ENCODE data around the gene SPATA31C1.
"Not testable (repeated sequence)": the region's sequence is repeated elsewhere in the genome, so short reads cannot be mapped to it uniquely, and the experiment has no call there.

The SPATA31C1 gene

GRCh38 chr9:87937918-87938317 lies 20.2 kb downstream of the SPATA31C1 start:
- DNase-seq (ENCODE audit: low read depth in 2 of 2, low spot score in 1 of 2): not testable (repeated sequence)

GRCh38 chr9:87938336-87938735 lies 20.6 kb downstream of the SPATA31C1 start:
- DNase-seq (ENCODE audit: low read depth in 2 of 2, low spot score in 1 of 2): not testable (repeated sequence)

- DNase-seq (ENCODE audit: low read depth in 2 of 2, low spot score in 1 of 2): not testable (repeated sequence)
Observed at GRCh38 chr9:87939096-87939495, 21.3 kb downstream of the SPATA31C1 start.

GRCh38 chr9:87944096-87944495 lies 26.3 kb downstream of the SPATA31C1 start:
- no peak for DNase-seq (ENCODE audit: low read depth in 2 of 2, low spot score in 1 of 2)

GRCh38 chr9:87944682-87945081 lies 26.9 kb downstream of the SPATA31C1 start:
- DNase-seq (ENCODE audit: low read depth in 2 of 2, low spot score in 1 of 2): no peak

GRCh38 chr9:87950296-87950695 lies 32.5 kb downstream of the SPATA31C1 start:
- DNase-seq (ENCODE audit: low read depth in 2 of 2, low spot score in 1 of 2): no peak

- no peak for DNase-seq (ENCODE audit: low read depth in 2 of 2, low spot score in 1 of 2)
Observed at GRCh38 chr9:87950765-87951488, 33.2 kb downstream of the SPATA31C1 start.

- no peak for DNase-seq (ENCODE audit: low read depth in 2 of 2, low spot score in 1 of 2)
Observed at GRCh38 chr9:87954230-87954629, 36.5 kb downstream of the SPATA31C1 start.

GRCh38 chr9:87957839-87958238 lies 40.1 kb downstream of the SPATA31C1 start:
- no peak for DNase-seq (ENCODE audit: low read depth in 2 of 2, low spot score in 1 of 2)

GRCh38 chr9:87958591-87958990 lies 40.8 kb downstream of the SPATA31C1 start:
- DNase-seq (ENCODE audit: low read depth in 2 of 2, low spot score in 1 of 2): no peak

GRCh38 chr9:87959916-87960581 lies 42.3 kb downstream of the SPATA31C1 start:
- DNase-seq (ENCODE audit: low read depth in 2 of 2, low spot score in 1 of 2): no peak

- no peak for DNase-seq (ENCODE audit: low read depth in 2 of 2, low spot score in 1 of 2)
Observed at GRCh38 chr9:87963770-87964169, 46.0 kb downstream of the SPATA31C1 start.

- no peak for DNase-seq (ENCODE audit: low read depth in 2 of 2, low spot score in 1 of 2)
Observed at GRCh38 chr9:87964826-87965225, 47.1 kb downstream of the SPATA31C1 start.

GRCh38 chr9:87968155-87968554 lies 50.4 kb downstream of the SPATA31C1 start:
- DNase-seq (ENCODE audit: low read depth in 2 of 2, low spot score in 1 of 2): no peak

GRCh38 chr9:87970602-87971001 lies 52.8 kb downstream of the SPATA31C1 start:
- no peak for DNase-seq (ENCODE audit: low read depth in 2 of 2, low spot score in 1 of 2)

- no peak for DNase-seq (ENCODE audit: low read depth in 2 of 2, low spot score in 1 of 2)
Observed at GRCh38 chr9:87973122-87973521, 55.4 kb downstream of the SPATA31C1 start.
